Stomach (tissue), 9 donors: ENCODE data around the gene CTNND1. TPM values are rescaled to one million over a fixed set of nuclear protein-coding genes. Genes with fewer than 3 reads are reported as not detected.

Experiments used
- DNase-seq, 2 donors: peaks; one replicate each; pipeline versions ENCODE4 v3.0.0 to v3.0.0-alpha.2; 2013 to 2019
- H3K27ac ChIP-seq, 5 donors: fragments of 200-600 bp in 4 of 5; sonication (generic) in 4 of 5; one replicate each; pipeline ENCODE4 v1.5.1; 2013 to 2019; ENCODE audit warnings: mild to moderate bottlenecking in 1 of 5, moderate library complexity in 1 of 5
- H3K27me3 ChIP-seq, 3 donors: fragments of 200-600 bp; sonication (generic); one replicate each; pipeline ENCODE4 v1.5.1; 2017 to 2019; ENCODE audit warnings: mixed run types in 1 of 3
- H3K36me3 ChIP-seq, 4 donors: fragments of 200-600 bp; sonication (generic); 1 replicate in 3 of 4; 2 replicates in 1 of 4; pipeline ENCODE4 v1.5.1; 2016 to 2019
- H3K4me1 ChIP-seq, 4 donors: fragments of 200-600 bp; sonication (generic); one replicate each; pipeline ENCODE4 v1.5.1; 2016 to 2019
- H3K4me3 ChIP-seq, 4 donors: fragments of 200-600 bp; sonication (generic) in 3 of 4; one replicate each; pipeline ENCODE4 v1.5.1; 2016 to 2019; ENCODE audit warnings: mild to moderate bottlenecking in 1 of 4
- H3K9me3 ChIP-seq, 4 donors: fragments of 200-600 bp; sonication (generic); one replicate each; pipeline ENCODE4 v1.5.1; 2016 to 2019
- EP300 ChIP-seq: sonication (generic); formaldehyde crosslinking; IDR thresholded peaks from one replicate; pipeline ENCODE4 v1.6.1; 2017; ENCODE audit warnings: antibody characterized with exemption
- POLR2A ChIP-seq, 4 donors: fragments of 450-650 bp; IDR thresholded peaks; one replicate each; pipeline ENCODE4 v1.6.1; 2016; ENCODE audit warnings: antibody characterized with exemption in 4 of 4, control low read depth in 2 of 4, mild to moderate bottlenecking in 1 of 4, moderate library complexity in 1 of 4
- POLR2AphosphoS5 ChIP-seq, 3 donors: sonication (generic); formaldehyde crosslinking; IDR thresholded peaks; one replicate each; pipeline ENCODE4 v1.6.1; 2016; ENCODE audit warnings: antibody characterized with exemption in 3 of 3
- WGBS, 5 donors: extraction: QIAGEN DNeasy Blood & Tissue Kit in 3 of 5; methylation state at CpG; one replicate each; pipeline versions ENCODE4 v1.1.5 to v1.1.7; 2013 to 2018; 5-methylcytosine and 5-hydroxymethylcytosine counted together
- intact Hi-C: fragments of 100-400 bp; cut with DNase I; formaldehyde crosslinking; loops from one replicate; pipeline ENCODE4 v1.15.1; 2023; ENCODE audit warnings: low total_unique reads
- polyA plus RNA-seq, 3 donors: library from polyadenylated mRNA; stranded (reverse); fragments of 200-250 nt; gene quantifications; one replicate each; pipeline ENCODE4 v1.2.3, GENCODE V29; 2013
- total RNA-seq, 5 donors: library from RNA; depleted of rRNA; stranded (reverse); fragments of >200 nt; gene quantifications; one replicate each; pipeline versions ENCODE4 v1.1.0 to v1.2.3, GENCODE V29; 2014 to 2016
- TF ChIP-seq, protein P1 (sequence below), 7 experiments: fragments of 450-650 bp in 4 of 7; fragments of 200-600 bp in 3 of 7; sonication (generic) in 3 of 7; IDR thresholded peaks; one replicate each; pipeline ENCODE4 v1.5.1; 2016 to 2019; ENCODE audit warnings: antibody characterized with exemption in 7 of 7, control low read depth in 2 of 7, mild to moderate bottlenecking in 1 of 7
- donor health status: healthy with polysubstance abuse.
- donor health status: Bipolar disorder and iron deficiency.
- donor health status: healthy.

CTNND1 gene
- total and polyA plus RNA-seq, 8 donors: 45.1 to 447 (median 126) TPM

DNA sequence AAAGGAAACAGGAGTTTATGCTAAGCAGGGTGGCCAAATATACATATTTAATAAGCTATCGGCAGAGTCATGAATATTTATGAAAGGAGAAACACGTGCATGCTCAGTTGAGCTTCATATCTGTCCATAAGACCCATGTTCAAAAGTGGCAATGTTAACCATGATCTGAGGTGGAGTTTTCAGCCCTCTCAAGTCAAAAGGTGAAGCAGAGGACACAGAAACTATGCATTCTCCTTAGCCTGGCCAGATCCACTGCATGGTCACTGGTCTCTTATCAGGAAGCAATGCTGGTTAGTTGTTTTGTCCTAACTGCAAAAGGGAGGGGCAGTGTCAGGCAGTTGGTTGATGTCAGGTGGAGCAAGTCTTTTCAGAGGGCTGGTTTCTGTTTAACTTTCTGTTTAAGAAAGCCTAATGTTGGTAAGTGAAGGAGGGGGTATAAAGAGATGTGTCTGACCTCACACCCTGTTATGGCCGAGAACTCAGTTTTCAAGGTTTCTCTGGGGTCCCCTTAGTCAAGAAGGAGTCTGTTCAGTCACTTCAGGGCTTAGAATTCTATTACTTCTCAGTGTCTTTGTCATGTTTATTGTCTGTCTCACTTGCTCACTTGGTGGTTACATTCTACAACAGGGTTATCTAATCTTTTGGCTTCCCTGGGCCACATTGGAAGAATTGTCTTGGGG lies 25.8 kb upstream of the CTNND1 start:
- TF ChIP-seq POLR2AphosphoS5 (IDR thresholded peaks at IDR 0.05): peak in 1 of 3 donors; percentile 15
- no peak for TF ChIP-seq POLR2A (IDR thresholded peaks at IDR 0.05)
- Histone ChIP-seq H3K4me3 (no peak overlapping the region), H3K27me3 (no peaks in the 10 kb centered on the region), H3K4me1 (peaks cover 0 to 24% (median 9%) of the 10 kb centered on the region in 4 donors), H3K36me3 (peaks cover 15 to 58% (median 43%) of the 10 kb centered on the region in 4 donors), H3K9me3 (no peaks in the 10 kb centered on the region), H3K27ac (peak overlapping the region in 1 of 5 donors; percentile 16)
- DNase-seq: peak in 1 of 2 donors; percentile 57
- 49 to 62% (median 54%) methylated on average over 3 of the region's 3 CpGs for WGBS, 5 donors
- intact Hi-C loops: no loop called here

DNA sequence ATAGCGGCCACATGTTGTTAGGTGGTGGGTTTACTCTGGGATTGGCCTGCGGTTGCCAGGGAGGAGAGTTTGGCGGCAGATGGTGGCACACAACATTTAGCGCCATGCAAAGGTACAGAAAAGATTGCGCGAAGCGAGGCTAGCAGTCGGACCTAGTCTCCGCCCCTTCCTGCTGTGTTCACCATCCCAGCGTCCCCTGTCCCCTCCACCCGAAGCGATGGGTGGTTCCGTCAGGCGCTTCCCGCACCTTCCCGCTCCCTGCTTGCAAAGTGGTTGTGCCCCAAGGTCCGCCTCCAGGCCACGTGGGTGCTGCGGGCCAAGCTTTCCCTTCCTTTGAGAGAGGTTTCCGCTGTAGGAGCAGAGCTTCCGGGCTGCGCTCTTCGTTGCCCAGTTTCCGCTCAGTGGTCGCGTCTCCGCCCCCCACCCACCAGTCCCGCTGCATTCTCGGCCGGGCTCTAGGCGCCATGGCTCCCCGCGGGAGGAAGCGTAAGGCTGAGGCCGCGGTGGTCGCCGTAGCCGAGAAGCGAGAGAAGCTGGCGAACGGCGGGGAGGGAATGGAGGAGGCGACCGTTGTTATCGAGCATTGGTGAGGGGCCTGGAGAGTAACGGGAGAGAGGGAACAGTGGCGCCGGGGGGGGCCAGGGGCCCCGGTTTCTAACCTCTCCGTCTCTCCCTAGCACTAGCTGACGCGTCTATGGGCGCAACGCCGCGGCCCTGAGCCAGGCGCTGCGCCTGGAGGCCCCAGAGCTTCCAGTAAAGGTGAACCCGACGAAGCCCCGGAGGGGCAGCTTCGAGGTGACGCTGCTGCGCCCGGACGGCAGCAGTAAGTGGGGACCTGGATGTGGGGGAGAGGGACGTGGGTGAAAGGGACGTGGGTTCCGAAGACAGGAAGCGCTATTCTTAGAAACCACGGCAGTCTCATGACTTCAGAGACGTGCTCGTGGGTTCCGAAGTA lies 20.2 kb upstream of the CTNND1 start, which contains the start of gene SELENOH:
Gene SELENOH, plus strand, starts transcription at position 360 of the 955 bp plus-strand sequence. Its CDS starts 105 bp downstream, at position 465.
- Histone ChIP-seq H3K4me3 (peak within 1 kb of the TSS; percentile 81 to 92 (median 88)), H3K9me3 (no peaks in the 10 kb centered on the region), H3K36me3 (peaks cover 40 to 74% (median 68%) of the 10 kb centered on the region in 4 donors), H3K27ac (peak within 1 kb of the TSS; percentile 89 to 97 (median 92)), H3K4me1 (peaks cover 9 to 27% (median 21%) of the 10 kb centered on the region in 4 donors), H3K27me3 (no peaks in the 10 kb centered on the region)
- WGBS, 5 donors: 0 to 1% (median 0%) methylated on average over 67 to 75 of the region's 75 CpGs
- DNase-seq: peak; percentile 95 to 99
- TF ChIP-seq, protein P1, sequence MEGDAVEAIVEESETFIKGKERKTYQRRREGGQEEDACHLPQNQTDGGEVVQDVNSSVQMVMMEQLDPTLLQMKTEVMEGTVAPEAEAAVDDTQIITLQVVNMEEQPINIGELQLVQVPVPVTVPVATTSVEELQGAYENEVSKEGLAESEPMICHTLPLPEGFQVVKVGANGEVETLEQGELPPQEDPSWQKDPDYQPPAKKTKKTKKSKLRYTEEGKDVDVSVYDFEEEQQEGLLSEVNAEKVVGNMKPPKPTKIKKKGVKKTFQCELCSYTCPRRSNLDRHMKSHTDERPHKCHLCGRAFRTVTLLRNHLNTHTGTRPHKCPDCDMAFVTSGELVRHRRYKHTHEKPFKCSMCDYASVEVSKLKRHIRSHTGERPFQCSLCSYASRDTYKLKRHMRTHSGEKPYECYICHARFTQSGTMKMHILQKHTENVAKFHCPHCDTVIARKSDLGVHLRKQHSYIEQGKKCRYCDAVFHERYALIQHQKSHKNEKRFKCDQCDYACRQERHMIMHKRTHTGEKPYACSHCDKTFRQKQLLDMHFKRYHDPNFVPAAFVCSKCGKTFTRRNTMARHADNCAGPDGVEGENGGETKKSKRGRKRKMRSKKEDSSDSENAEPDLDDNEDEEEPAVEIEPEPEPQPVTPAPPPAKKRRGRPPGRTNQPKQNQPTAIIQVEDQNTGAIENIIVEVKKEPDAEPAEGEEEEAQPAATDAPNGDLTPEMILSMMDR (IDR thresholded peaks at IDR 0.05): peak in 1 of 7 experiments; percentile 9
- TF ChIP-seq EP300 (no peak), POLR2A (IDR thresholded peaks at IDR 0.05) (peak in 1 of 4 donors; percentile 59), POLR2AphosphoS5 (IDR thresholded peaks at IDR 0.05) (peak; percentile 89 to 99 (median 96))
- intact Hi-C loops: no loop called here

DNA sequence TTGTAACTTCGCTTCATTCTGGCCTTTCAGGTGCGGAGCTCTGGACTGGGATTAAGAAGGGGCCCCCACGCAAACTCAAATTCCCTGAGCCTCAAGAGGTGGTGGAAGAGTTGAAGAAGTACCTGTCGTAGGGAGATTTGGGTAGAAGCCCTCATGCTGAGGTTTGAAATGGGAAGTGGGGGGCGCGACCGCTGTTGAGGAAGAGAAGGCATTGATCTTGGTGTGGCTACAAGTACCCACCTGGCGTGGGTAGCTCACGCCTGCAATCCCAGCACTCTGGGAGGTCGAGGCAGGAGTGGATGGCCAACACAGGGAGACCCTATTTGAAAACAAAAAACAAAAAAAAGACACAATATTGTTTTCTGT lies 19.5 kb upstream of the CTNND1 start:
- H3K4me3 ChIP-seq: peak overlapping the region; percentile 81 to 92 (median 88)
- intact Hi-C loops: no loop called here
- 1 to 7% (median 1%) methylated on average over 10 of the region's 10 CpGs for WGBS, 5 donors
- TF ChIP-seq POLR2AphosphoS5 (IDR thresholded peaks at IDR 0.05) (no peak), POLR2A (IDR thresholded peaks at IDR 0.05) (no peak), EP300 (no peak)
- TF ChIP-seq, protein P1 (IDR thresholded peaks at IDR 0.05): no peak
- H3K9me3 ChIP-seq: no peaks in the 10 kb centered on the region
- no peak for DNase-seq
- H3K27me3 ChIP-seq: no peaks in the 10 kb centered on the region
- peaks cover 9 to 27% (median 21%) of the 10 kb centered on the region in 4 donors for H3K4me1 ChIP-seq
- H3K27ac ChIP-seq: peak overlapping the region; percentile 89 to 97 (median 92)
- peaks cover 40 to 80% (median 72%) of the 10 kb centered on the region in 4 donors for H3K36me3 ChIP-seq

DNA sequence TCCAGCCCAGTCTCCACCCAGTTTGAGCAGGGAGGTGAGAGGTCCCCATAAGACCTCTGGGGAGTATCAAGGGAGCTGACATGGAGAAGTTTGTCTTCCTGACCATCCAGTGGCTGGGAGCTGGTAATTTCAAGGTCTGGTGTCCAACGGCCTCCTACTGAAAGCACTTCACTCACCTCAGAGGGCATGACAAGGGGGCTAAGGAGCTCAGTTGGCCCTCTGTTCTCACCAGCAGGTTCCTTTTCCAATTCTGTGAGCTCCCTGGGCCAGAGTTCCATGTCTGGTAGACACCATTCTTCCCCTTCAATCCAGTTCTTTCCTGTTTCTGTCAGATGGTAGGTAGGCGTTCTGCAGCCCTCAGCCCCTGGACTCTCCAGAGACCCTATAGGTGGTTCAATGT lies 17.2 kb upstream of the CTNND1 start:
- DNase-seq: no peak
- WGBS, 5 donors: 83 to 96% (median 90%) methylated on average over 2 of the region's 2 CpGs

More for the DNA sequence above, 17.2 kb upstream of the CTNND1 start:
- no peaks in the 10 kb centered on the region for H3K27me3 ChIP-seq
- H3K27ac ChIP-seq: no peak overlapping the region
- intact Hi-C loops: no loop called here
- no peaks in the 10 kb centered on the region for H3K9me3 ChIP-seq
- H3K36me3 ChIP-seq: peaks cover 26 to 66% (median 52%) of the 10 kb centered on the region in 4 donors
- TF ChIP-seq, protein P1 (IDR thresholded peaks at IDR 0.05): no peak
- TF ChIP-seq POLR2A (IDR thresholded peaks at IDR 0.05) (no peak), POLR2AphosphoS5 (IDR thresholded peaks at IDR 0.05) (no peak), EP300 (no peak)
- no peak overlapping the region for H3K4me3 ChIP-seq
- peaks cover 9 to 27% (median 21%) of the 10 kb centered on the region in 4 donors for H3K4me1 ChIP-seq
